Measurements from ENCODE around the gene SLC24A3.

The SLC24A3 gene

DNA sequence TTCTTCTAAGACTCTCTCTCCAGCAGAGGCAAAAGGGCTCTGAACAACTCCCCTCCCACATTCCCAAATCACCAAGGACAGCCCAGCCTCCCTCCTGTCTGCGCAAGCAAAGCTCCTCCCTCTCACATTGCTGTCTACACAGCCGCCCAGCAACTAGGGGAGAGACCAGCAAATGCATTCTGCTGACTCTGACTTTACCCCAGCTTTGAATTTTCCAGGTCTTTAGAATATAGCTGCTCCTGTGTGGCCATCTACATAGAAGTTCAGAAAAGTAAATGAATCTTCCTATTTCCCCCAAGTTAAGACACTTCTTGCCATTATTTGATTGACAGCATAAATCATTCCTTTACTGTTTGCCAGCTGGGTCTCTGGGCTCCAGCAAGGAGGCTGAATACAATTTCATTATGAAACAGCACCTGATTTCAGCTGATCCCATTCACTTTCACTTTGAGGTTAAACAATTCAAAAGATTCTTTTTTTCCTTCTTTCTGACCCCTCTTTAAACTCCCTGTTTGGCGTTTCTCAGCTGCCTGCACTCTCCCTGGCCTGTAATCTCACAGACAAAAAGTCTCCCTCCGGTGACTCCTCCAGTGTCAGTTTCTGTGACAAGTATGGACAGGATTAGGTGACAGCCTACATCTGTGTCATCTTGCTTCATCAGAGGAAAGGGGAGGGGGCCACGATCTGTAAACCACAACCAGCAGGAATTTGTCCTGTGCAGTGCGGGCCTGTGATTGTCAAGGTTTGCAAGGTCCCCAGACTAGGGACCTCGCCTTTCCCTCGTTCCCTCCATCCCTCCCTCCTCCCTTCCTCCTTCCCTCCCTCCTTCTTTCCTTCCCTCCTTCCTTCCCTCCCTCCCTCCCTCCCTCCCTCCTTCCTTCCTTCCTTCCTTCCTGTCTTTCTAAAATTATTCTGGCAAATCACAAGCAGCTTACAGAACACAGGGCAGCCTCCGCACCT, 340.1 kb downstream of the SLC24A3 start:
- Histone ChIP-seq H3K23ac (ENCODE audit: low read length) (no peak overlapping the region), H3K36me3 (ENCODE audit: control insufficient read depth, insufficient read depth, low read length) (no peaks in the 10 kb centered on the region), H3K27me3 (ENCODE audit: insufficient read depth, low read length, poor library complexity) (no peaks in the 10 kb centered on the region), H4K5ac (ENCODE audit: low read length) (no peak overlapping the region), H2BK5ac (ENCODE audit: low read length) (no peak overlapping the region), H2BK15ac (replicated peaks; ENCODE audit: low read depth) (no peak overlapping the region), H3K56ac (ENCODE audit: low read length) (no peak overlapping the region), H3K4ac (ENCODE audit: low read depth, low read length) (no peak overlapping the region), H4K8ac (ENCODE audit: low read depth, low read length) (no peak overlapping the region), H3K79me2 (ENCODE audit: control insufficient read depth, insufficient read depth, low read length) (no peaks in the 10 kb centered on the region), H3K4me3 (ENCODE audit: low read length) (no peak overlapping the region), H3K4me1 (ENCODE audit: control insufficient read depth, low read depth, low read length) (no peaks in the 10 kb centered on the region), H3K4me2 (ENCODE audit: low read length) (no peak overlapping the region), H2BK120ac (ENCODE audit: low read depth, low read length) (no peak overlapping the region), H3K18ac (ENCODE audit: low read length) (no peak overlapping the region), H3K27ac (ENCODE audit: low read depth, low read length) (no peak overlapping the region), H3K79me1 (ENCODE audit: low read length) (no peaks in the 10 kb centered on the region), H3K9ac (ENCODE audit: low read length) (no peak overlapping the region), H2AK5ac (ENCODE audit: low read length) (no peak overlapping the region)
- peak; percentile 88 for DNase-seq
- no CpG with 5 or more reads among the region's 9 CpGs for WGBS (ENCODE audit: extremely low coverage, insufficient coverage, low lambda C conversion rate)

DNA sequence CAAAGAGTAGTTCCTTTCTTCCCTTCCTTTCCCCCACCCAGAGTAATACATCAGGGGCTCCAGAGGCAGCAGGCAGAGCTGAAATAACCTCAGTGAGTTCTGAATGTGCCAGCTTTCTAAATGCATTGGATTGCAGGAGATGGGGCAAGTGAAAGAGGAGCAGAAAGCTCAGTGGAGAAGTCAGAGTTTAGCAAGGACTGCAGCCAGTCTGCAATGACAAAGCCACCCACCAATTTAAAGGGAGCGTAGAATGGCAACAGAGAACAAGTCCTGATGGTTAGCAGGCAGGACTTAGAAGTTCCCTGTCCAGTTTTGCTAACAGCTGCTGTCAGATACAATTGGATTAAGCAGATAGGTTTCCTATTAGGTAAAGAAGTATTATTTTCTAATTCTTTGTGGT, 342.2 kb downstream of the SLC24A3 start:
- no peak overlapping the region for H3K56ac ChIP-seq (ENCODE audit: low read length)
- no peak overlapping the region for H4K8ac ChIP-seq (ENCODE audit: low read depth, low read length)
- no peak overlapping the region for H4K5ac ChIP-seq (ENCODE audit: low read length)
- no peaks in the 10 kb centered on the region for H3K79me1 ChIP-seq (ENCODE audit: low read length)
- H3K4ac ChIP-seq (ENCODE audit: low read depth, low read length): no peak overlapping the region
- H3K79me2 ChIP-seq (ENCODE audit: control insufficient read depth, insufficient read depth, low read length): no peaks in the 10 kb centered on the region
- H2BK120ac ChIP-seq (ENCODE audit: low read depth, low read length): no peak overlapping the region
- WGBS (ENCODE audit: extremely low coverage, insufficient coverage, low lambda C conversion rate): no CpG with 5 or more reads among the region's 1 CpG
- H2BK5ac ChIP-seq (ENCODE audit: low read length): no peak overlapping the region
- H2AK5ac ChIP-seq (ENCODE audit: low read length): no peak overlapping the region
- no peak overlapping the region for H2BK15ac ChIP-seq (replicated peaks; ENCODE audit: low read depth)
- no peak overlapping the region for H3K4me2 ChIP-seq (ENCODE audit: low read length)
- DNase-seq: no peak
- H3K4me3 ChIP-seq (ENCODE audit: low read length): no peak overlapping the region
- H3K4me1 ChIP-seq (ENCODE audit: control insufficient read depth, low read depth, low read length): no peaks in the 10 kb centered on the region
- H3K27me3 ChIP-seq (ENCODE audit: insufficient read depth, low read length, poor library complexity): no peaks in the 10 kb centered on the region
- H3K23ac ChIP-seq (ENCODE audit: low read length): no peak overlapping the region
- no peak overlapping the region for H3K27ac ChIP-seq (ENCODE audit: low read depth, low read length)
- H3K36me3 ChIP-seq (ENCODE audit: control insufficient read depth, insufficient read depth, low read length): no peaks in the 10 kb centered on the region
- no peak overlapping the region for H3K9ac ChIP-seq (ENCODE audit: low read length)
- no peak overlapping the region for H3K18ac ChIP-seq (ENCODE audit: low read length)

DNA sequence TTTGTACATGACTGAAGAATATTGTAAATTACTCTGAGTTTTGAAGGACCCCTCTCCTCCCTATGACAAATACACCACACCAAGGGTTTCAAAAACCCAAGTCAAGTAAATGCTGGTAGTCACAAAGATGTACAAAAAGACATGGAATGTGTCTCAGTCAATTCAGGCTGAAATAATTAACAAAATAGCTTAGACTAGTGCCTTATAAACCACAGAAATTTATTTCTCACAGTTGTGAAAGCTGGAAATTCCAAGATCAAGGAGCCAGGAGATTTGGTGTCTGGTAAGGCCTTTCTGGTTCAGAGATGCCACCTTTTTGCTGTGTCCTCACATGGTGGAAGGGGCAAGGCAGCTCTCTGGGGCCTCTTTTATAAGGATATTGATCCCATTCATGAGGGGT, 343.3 kb downstream of the SLC24A3 start:
- Histone ChIP-seq H3K79me1 (ENCODE audit: low read length) (no peaks in the 10 kb centered on the region), H3K23ac (ENCODE audit: low read length) (no peak overlapping the region), H3K27me3 (ENCODE audit: insufficient read depth, low read length, poor library complexity) (no peaks in the 10 kb centered on the region), H3K4me3 (ENCODE audit: low read length) (no peak overlapping the region), H3K9ac (ENCODE audit: low read length) (no peak overlapping the region), H3K27ac (ENCODE audit: low read depth, low read length) (no peak overlapping the region), H3K18ac (ENCODE audit: low read length) (peak overlapping the region; percentile 28), H2BK15ac (replicated peaks; ENCODE audit: low read depth) (no peak overlapping the region), H4K5ac (ENCODE audit: low read length) (no peak overlapping the region), H2BK5ac (ENCODE audit: low read length) (no peak overlapping the region), H3K36me3 (ENCODE audit: control insufficient read depth, insufficient read depth, low read length) (no peaks in the 10 kb centered on the region), H2AK5ac (ENCODE audit: low read length) (no peak overlapping the region), H3K4me1 (ENCODE audit: control insufficient read depth, low read depth, low read length) (no peaks in the 10 kb centered on the region), H3K4me2 (ENCODE audit: low read length) (no peak overlapping the region), H4K8ac (ENCODE audit: low read depth, low read length) (no peak overlapping the region), H3K79me2 (ENCODE audit: control insufficient read depth, insufficient read depth, low read length) (no peaks in the 10 kb centered on the region), H3K56ac (ENCODE audit: low read length) (no peak overlapping the region), H2BK120ac (ENCODE audit: low read depth, low read length) (no peak overlapping the region), H3K4ac (ENCODE audit: low read depth, low read length) (no peak overlapping the region)
- no peak for DNase-seq

DNA sequence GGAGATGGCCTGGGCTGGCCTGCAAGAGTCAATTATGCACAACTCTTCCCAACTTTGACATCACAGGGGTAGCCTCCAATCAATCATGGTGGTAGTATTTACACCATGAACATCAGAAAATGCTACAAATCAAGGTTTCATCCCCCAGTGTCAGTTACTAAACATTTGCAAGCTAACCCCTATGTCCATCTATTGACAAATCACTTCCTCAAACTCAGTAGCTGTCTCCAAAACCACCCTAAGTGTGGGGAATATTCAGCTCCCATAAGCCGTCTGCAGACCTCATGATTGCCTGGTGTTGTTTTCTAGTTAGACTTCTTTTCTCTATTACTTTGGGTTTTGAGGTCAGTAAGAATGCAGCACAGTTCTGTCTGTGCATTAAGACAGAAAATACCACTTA, 344.8 kb downstream of the SLC24A3 start:
- H3K4me1 ChIP-seq (ENCODE audit: control insufficient read depth, low read depth, low read length): no peaks in the 10 kb centered on the region
- no peak overlapping the region for H3K4me3 ChIP-seq (ENCODE audit: low read length)
- no peak overlapping the region for H3K23ac ChIP-seq (ENCODE audit: low read length)
- no peak overlapping the region for H2BK5ac ChIP-seq (ENCODE audit: low read length)
- H3K56ac ChIP-seq (ENCODE audit: low read length): no peak overlapping the region
- no peak for DNase-seq
- no peak overlapping the region for H3K4me2 ChIP-seq (ENCODE audit: low read length)
- no peak overlapping the region for H2BK120ac ChIP-seq (ENCODE audit: low read depth, low read length)
- no peaks in the 10 kb centered on the region for H3K27me3 ChIP-seq (ENCODE audit: insufficient read depth, low read length, poor library complexity)
- H4K8ac ChIP-seq (ENCODE audit: low read depth, low read length): no peak overlapping the region
- H3K27ac ChIP-seq (ENCODE audit: low read depth, low read length): no peak overlapping the region
- H3K9ac ChIP-seq (ENCODE audit: low read length): no peak overlapping the region
- WGBS (ENCODE audit: extremely low coverage, insufficient coverage, low lambda C conversion rate): no CpG with 5 or more reads among the region's 1 CpG
- no peak overlapping the region for H3K18ac ChIP-seq (ENCODE audit: low read length)
- H3K79me2 ChIP-seq (ENCODE audit: control insufficient read depth, insufficient read depth, low read length): no peaks in the 10 kb centered on the region
- H4K5ac ChIP-seq (ENCODE audit: low read length): no peak overlapping the region
- no peaks in the 10 kb centered on the region for H3K36me3 ChIP-seq (ENCODE audit: control insufficient read depth, insufficient read depth, low read length)
- no peak overlapping the region for H2AK5ac ChIP-seq (ENCODE audit: low read length)
- no peaks in the 10 kb centered on the region for H3K79me1 ChIP-seq (ENCODE audit: low read length)
- H3K4ac ChIP-seq (ENCODE audit: low read depth, low read length): no peak overlapping the region
- no peak overlapping the region for H2BK15ac ChIP-seq (replicated peaks; ENCODE audit: low read depth)

DNA sequence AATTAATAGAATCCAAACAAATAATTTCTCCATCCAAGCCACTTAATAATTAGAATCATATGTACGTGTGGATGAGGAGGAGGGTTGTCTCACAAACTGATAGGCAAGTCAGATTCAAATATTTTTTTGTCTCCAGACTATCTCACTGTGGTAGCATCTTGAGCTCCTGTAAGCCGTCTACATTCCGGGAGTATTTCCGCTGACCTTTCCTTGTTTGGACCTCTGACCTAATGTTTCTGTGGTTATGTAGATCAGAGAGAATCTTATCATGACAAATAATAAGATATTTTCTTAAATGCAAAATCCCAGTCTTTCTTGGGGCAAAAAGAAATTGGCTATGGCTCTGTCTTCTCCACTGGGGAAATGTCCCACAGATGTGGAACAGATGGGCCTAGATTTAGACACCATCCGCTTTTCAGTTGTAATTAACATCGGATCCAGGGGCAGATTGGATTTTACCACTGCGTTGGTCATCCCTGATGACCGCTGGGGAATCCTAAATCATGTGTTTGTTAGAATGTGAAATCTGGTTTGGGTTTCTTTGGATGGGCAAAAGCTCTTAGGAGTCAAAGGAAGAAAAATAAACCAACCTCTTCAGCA, 348.5 kb downstream of the SLC24A3 start:
- no peak overlapping the region for H2AK5ac ChIP-seq (ENCODE audit: low read length)
- no peak overlapping the region for H3K23ac ChIP-seq (ENCODE audit: low read length)
- no peak overlapping the region for H4K5ac ChIP-seq (ENCODE audit: low read length)
- H3K18ac ChIP-seq (ENCODE audit: low read length): no peak overlapping the region
- no peaks in the 10 kb centered on the region for H3K79me2 ChIP-seq (ENCODE audit: control insufficient read depth, insufficient read depth, low read length)
- H2BK5ac ChIP-seq (ENCODE audit: low read length): no peak overlapping the region
- no peak overlapping the region for H3K27ac ChIP-seq (ENCODE audit: low read depth, low read length)
- no peak overlapping the region for H4K8ac ChIP-seq (ENCODE audit: low read depth, low read length)
- DNase-seq: no peak
- H3K79me1 ChIP-seq (ENCODE audit: low read length): no peaks in the 10 kb centered on the region
- H3K27me3 ChIP-seq (ENCODE audit: insufficient read depth, low read length, poor library complexity): no peaks in the 10 kb centered on the region
- no peaks in the 10 kb centered on the region for H3K4me1 ChIP-seq (ENCODE audit: control insufficient read depth, low read depth, low read length)
- H3K9ac ChIP-seq (ENCODE audit: low read length): no peak overlapping the region
- H3K36me3 ChIP-seq (ENCODE audit: control insufficient read depth, insufficient read depth, low read length): no peaks in the 10 kb centered on the region
- no peak overlapping the region for H3K4ac ChIP-seq (ENCODE audit: low read depth, low read length)
- H3K56ac ChIP-seq (ENCODE audit: low read length): no peak overlapping the region
- WGBS (ENCODE audit: extremely low coverage, insufficient coverage, low lambda C conversion rate): no CpG with 5 or more reads among the region's 8 CpGs
- H2BK15ac ChIP-seq (replicated peaks; ENCODE audit: low read depth): no peak overlapping the region
- no peak overlapping the region for H2BK120ac ChIP-seq (ENCODE audit: low read depth, low read length)
- H3K4me3 ChIP-seq (ENCODE audit: low read length): no peak overlapping the region
- no peak overlapping the region for H3K4me2 ChIP-seq (ENCODE audit: low read length)

Data from mesendoderm (in vitro differentiated cells).